Naive thymus-derived CD4-positive, alpha-beta T cell (primary cell): ENCODE results near the gene KRT4. TPM values are rescaled to one million over a fixed set of nuclear protein-coding genes. Genes with fewer than 3 reads are reported as not detected.

Experiments used
- ATAC-seq: fragments of 150-1000 bp; cut with Tn5 transposase; 2 replicates; pipeline ENCODE4 v1.10.0; 2021; ENCODE audit warnings: mild to moderate bottlenecking, moderate library complexity
- CTCF ChIA-PET: fragments of 350-600 bp; sonication (Branson Sonifier 250); formaldehyde crosslinking; loops from one replicate; lab custom pipeline; 2021; ENCODE audit warnings: antibody characterized with exemption; lab: Charles Lee
- POLR2A ChIA-PET: fragments of 350-600 bp; sonication (Branson Sonifier 250); formaldehyde crosslinking; loops from one replicate; lab custom pipeline; 2021; ENCODE audit warnings: antibody characterized with exemption, inconsistent platforms; lab: Charles Lee
- DNase-seq, 9 donors: peaks; one replicate each; pipeline versions ENCODE4 v3.0.0 to v3.0.0-alpha.2; 2020 to 2022; ENCODE audit warnings: mixed read lengths in 1 of 9
- H3K27ac ChIP-seq: one replicate; pipeline ENCODE4 v1.7.0; 2013; ENCODE audit warnings: mild to moderate bottlenecking, low read depth, low read length, moderate library complexity
- H3K27me3 ChIP-seq, 2 donors: one replicate each; pipeline ENCODE4 v1.7.0; 2013; ENCODE audit warnings: low read length in 2 of 2, mild to moderate bottlenecking in 2 of 2, moderate library complexity in 2 of 2; ENCODE audit not compliant: control insufficient read depth in 2 of 2, insufficient read depth in 2 of 2
- H3K36me3 ChIP-seq, 3 experiments: 1 replicate in 2 of 3; 2 replicates in 1 of 3; pipeline ENCODE4 v1.7.0; 2013; ENCODE audit warnings: low read length in 3 of 3, mild to moderate bottlenecking in 3 of 3, moderate library complexity in 1 of 3; ENCODE audit not compliant: insufficient read depth in 3 of 3, control insufficient read depth in 2 of 3
- H3K4me1 ChIP-seq, 2 donors: one replicate each; pipeline ENCODE4 v1.7.0; 2013; ENCODE audit warnings: low read length in 2 of 2, mild to moderate bottlenecking in 2 of 2, moderate library complexity in 1 of 2; ENCODE audit not compliant: control insufficient read depth in 2 of 2, insufficient read depth in 2 of 2
- H3K4me3 ChIP-seq: 2 replicates; pipeline ENCODE4 v1.7.0; 2013; ENCODE audit warnings: mild to moderate bottlenecking, low read length
- H3K9me3 ChIP-seq, 3 experiments: 1 replicate in 2 of 3; 2 replicates in 1 of 3; pipeline ENCODE4 v1.7.0; 2013; ENCODE audit warnings: low read length in 3 of 3; ENCODE audit not compliant: control insufficient read depth in 2 of 3
- H3K27ac Mint-ChIP-seq, 9 donors: one replicate each; pipeline ENCODE4 v1.8.0; 2020 to 2022; ENCODE audit warnings: mixed read lengths in 9 of 9, mild to moderate bottlenecking in 8 of 9, moderate library complexity in 5 of 9, inconsistent platforms in 2 of 9
- H3K27me3 Mint-ChIP-seq, 5 donors: one replicate each; pipeline ENCODE4 v1.8.0; 2021 to 2022; ENCODE audit warnings: mixed read lengths in 5 of 5, mild to moderate bottlenecking in 1 of 5
- H3K36me3 Mint-ChIP-seq, 5 donors: one replicate each; pipeline ENCODE4 v1.8.0; 2020 to 2022; ENCODE audit warnings: mixed read lengths in 5 of 5, mild to moderate bottlenecking in 3 of 5, inconsistent platforms in 1 of 5
- H3K4me1 Mint-ChIP-seq, 7 donors: one replicate each; pipeline ENCODE4 v1.8.0; 2020 to 2022; ENCODE audit warnings: mixed read lengths in 7 of 7, mild to moderate bottlenecking in 3 of 7, inconsistent platforms in 1 of 7
- H3K4me3 Mint-ChIP-seq, 10 donors: one replicate each; pipeline ENCODE4 v1.8.0; 2020 to 2022; ENCODE audit warnings: mild to moderate bottlenecking in 10 of 10, mixed read lengths in 10 of 10, moderate library complexity in 6 of 10, inconsistent platforms in 2 of 10
- H3K9me3 Mint-ChIP-seq, 11 donors: one replicate each; pipeline ENCODE4 v1.8.0; 2020 to 2022; ENCODE audit warnings: mixed read lengths in 11 of 11, mild to moderate bottlenecking in 4 of 11, inconsistent platforms in 1 of 11, moderate library complexity in 1 of 11
- intact Hi-C, 2 donors: fragments of 100-400 bp; cut with micrococcal nuclease; formaldehyde crosslinking; loops; one replicate each; pipeline ENCODE4 v1.15.1; 2023
- polyA plus RNA-seq, 2 donors: library from polyadenylated mRNA; unstranded; fragments of 300-500 nt; fragmentation: Illumina TruSeq; gene quantifications; one replicate each; pipeline ENCODE4 v1.2.3, GENCODE V29; 2021
- total RNA-seq, 6 experiments: library from RNA in 5 of 6; stranded (reverse) in 5 of 6; gene quantifications; 1 replicate in 5 of 6; 2 replicates in 1 of 6; pipeline ENCODE4 v1.2.3 and lab custom pipeline; 2021 to 2026

Gene KRT4
- total and polyA plus RNA-seq, 7 experiments from 2014 or later, result not detected

DNA sequence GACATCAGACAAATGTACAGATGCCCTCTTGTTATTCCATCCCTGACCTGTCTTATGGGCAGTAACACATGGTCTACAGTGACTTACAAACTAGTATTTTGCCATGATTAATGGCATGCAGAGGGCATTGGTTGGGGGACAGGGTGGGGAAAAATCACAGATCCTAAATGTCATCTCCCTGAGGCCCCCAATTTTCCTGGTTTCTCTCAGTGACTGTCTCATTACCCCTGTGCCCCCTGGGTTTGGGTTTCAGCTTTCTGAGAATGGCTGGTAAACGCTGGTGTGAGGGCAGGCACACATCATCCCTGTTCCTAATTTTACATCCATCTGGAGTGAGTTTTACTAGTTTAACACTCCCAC, 46.9 kb downstream of the KRT4 start:
- POLR2A ChIA-PET, result no interaction called here
- intact Hi-C loops, result no loop called here
- no peak for ATAC-seq

DNA sequence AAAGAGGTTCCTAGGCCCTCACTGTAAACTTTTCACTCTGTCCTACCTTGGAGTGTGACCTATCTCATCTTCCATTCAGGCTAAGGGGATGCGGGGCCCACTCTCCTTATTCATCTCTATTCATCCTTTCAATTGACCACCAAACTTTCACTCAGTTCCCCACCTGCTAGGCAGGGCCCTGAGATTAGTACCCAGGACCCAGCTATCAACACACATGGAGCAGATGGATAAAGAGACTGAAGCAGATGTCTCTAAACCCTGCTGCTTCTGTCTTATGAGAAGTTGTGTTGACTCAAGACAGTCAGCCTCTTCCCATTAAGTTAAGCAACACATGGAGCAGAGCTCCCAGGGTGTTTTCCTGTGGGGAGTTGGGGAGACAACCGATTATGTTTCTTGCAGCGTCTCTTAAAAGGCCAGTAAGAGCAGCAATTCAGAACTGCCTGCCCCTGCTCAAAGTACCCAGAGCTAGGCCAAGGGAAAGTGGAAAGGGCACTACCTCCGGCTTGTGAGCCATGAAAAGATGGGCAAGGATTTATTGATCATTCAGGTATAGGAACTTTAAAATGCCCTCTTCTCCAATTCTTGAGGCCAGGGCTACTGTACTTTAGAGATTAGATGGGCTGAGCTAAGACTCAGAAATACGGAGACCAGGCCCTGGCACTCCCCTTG, 47.4 kb downstream of the KRT4 start:
- ChIA-PET POLR2A (no interaction called here), CTCF (no interaction called here)
- Histone ChIP-seq H3K4me3 (no peak overlapping the region), H3K27ac (no peak overlapping the region), H3K9me3 (peaks cover 0 to 4% (median 0%) of the 10 kb centered on the region in 3 experiments), H3K27me3 (no peaks in the 10 kb centered on the region), H3K4me1 (no peaks in the 10 kb centered on the region), H3K36me3 (no peaks in the 10 kb centered on the region)
- peaks cover 0 to 7% (median 0%) of the 10 kb centered on the region in 5 donors for H3K27me3 Mint-ChIP-seq
- H3K9me3 Mint-ChIP-seq, result peaks cover 0 to 19% (median 6%) of the 10 kb centered on the region in 11 donors
- H3K36me3 Mint-ChIP-seq, result peaks cover 0 to 6% (median 0%) of the 10 kb centered on the region in 5 donors
- H3K4me1 Mint-ChIP-seq, result no peaks in the 10 kb centered on the region
- H3K27ac Mint-ChIP-seq, result peak overlapping the region in 2 of 9 donors; percentile 71 to 81
- no peak overlapping the region for H3K4me3 Mint-ChIP-seq
- intact Hi-C loops, result no loop called here
- no peak for DNase-seq
- ATAC-seq, result no peak

More for the DNA sequence above, 46.9 kb downstream of the KRT4 start:
- H3K27me3 Mint-ChIP-seq, result peaks cover 0 to 7% (median 0%) of the 10 kb centered on the region in 5 donors
- no peak overlapping the region for H3K27ac ChIP-seq
- H3K36me3 Mint-ChIP-seq, result peaks cover 0 to 6% (median 0%) of the 10 kb centered on the region in 5 donors
- no peak for DNase-seq
- H3K9me3 Mint-ChIP-seq, result peaks cover 0 to 14% (median 3%) of the 10 kb centered on the region in 11 donors
- H3K36me3 ChIP-seq, result no peaks in the 10 kb centered on the region
- H3K4me3 ChIP-seq, result no peak overlapping the region
- CTCF ChIA-PET, result no interaction called here
- no peaks in the 10 kb centered on the region for H3K4me1 Mint-ChIP-seq
- peaks cover 0 to under 1% (median 0%) of the 10 kb centered on the region in 3 experiments for H3K9me3 ChIP-seq
- no peaks in the 10 kb centered on the region for H3K4me1 ChIP-seq
- H3K27ac Mint-ChIP-seq, result peak overlapping the region in 2 of 9 donors; percentile 3 to 35
- H3K27me3 ChIP-seq, result no peaks in the 10 kb centered on the region
- H3K4me3 Mint-ChIP-seq, result no peak overlapping the region

DNA sequence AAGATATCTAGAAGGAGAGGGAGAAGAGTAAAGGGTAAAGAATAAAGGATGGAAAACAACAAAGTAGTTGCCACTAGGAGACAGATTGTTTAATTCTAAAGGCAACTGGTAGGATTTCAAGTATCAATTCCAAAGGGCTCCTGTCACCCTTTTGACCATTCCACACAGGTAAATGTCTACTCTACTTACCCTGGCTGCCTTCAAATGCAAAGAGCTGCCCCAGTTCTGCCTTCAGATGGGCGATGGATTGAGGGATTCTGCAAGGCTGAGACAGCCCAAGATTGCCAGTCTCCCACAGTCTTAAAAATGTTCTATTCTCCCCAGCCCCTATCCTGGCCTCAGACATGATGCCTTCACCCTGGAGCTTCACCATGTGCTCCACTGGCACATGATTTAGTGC, 48.2 kb downstream of the KRT4 start:
- peaks cover 0 to 6% (median 3%) of the 10 kb centered on the region in 5 donors for H3K36me3 Mint-ChIP-seq
- no peaks in the 10 kb centered on the region for H3K36me3 ChIP-seq
- CTCF ChIA-PET, result no interaction called here
- no peak for ATAC-seq
- no peak overlapping the region for H3K4me3 Mint-ChIP-seq
- POLR2A ChIA-PET, result no interaction called here
- no peaks in the 10 kb centered on the region for H3K27me3 ChIP-seq
- H3K4me1 ChIP-seq, result no peaks in the 10 kb centered on the region
- H3K4me3 ChIP-seq, result no peak overlapping the region
- DNase-seq, result no peak
- peaks cover 0 to 7% (median 0%) of the 10 kb centered on the region in 3 experiments for H3K9me3 ChIP-seq
- no peak overlapping the region for H3K27ac Mint-ChIP-seq
- peaks cover 0 to 27% (median 10%) of the 10 kb centered on the region in 11 donors for H3K9me3 Mint-ChIP-seq
- H3K27ac ChIP-seq, result no peak overlapping the region
- intact Hi-C loops, result no loop called here
- H3K27me3 Mint-ChIP-seq, result peaks cover 0 to 7% (median 0%) of the 10 kb centered on the region in 5 donors
- H3K4me1 Mint-ChIP-seq, result no peaks in the 10 kb centered on the region

DNA sequence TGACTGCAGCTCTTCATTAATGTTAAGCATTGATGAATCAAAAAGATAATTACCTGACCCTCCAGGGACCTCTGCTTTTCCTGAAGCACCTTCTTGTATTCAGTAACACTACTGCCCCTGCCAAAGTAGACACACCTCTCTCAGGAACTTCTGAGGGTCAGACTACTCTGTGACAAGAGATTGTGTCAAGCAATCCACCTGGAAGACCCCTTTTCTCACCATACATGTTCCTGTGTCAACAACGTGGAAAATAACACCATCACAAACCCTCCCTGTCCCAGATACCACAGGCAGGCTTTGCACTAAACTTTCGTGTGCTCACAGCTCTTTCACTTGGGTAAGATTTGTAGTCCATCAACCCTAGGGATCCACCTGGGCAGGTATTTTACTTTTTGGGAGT, 49.9 kb downstream of the KRT4 start:
- ATAC-seq, result no peak
- ChIA-PET CTCF (interaction anchor here (1.5 kb wide), 1 partner anchor 178 kb away, joined by 3 read pairs; no protein-coding TSS in a partner anchor), POLR2A (no interaction called here)
- Histone ChIP-seq H3K27ac (no peak overlapping the region), H3K27me3 (no peaks in the 10 kb centered on the region), H3K36me3 (no peaks in the 10 kb centered on the region), H3K9me3 (peaks cover 0 to 18% (median 0%) of the 10 kb centered on the region in 3 experiments), H3K4me3 (no peak overlapping the region), H3K4me1 (no peaks in the 10 kb centered on the region)
- intact Hi-C loops, result no loop called here
- no peaks in the 10 kb centered on the region for H3K4me1 Mint-ChIP-seq
- DNase-seq, result no peak
- no peak overlapping the region for H3K27ac Mint-ChIP-seq
- peaks cover 0 to 7% (median 0%) of the 10 kb centered on the region in 5 donors for H3K27me3 Mint-ChIP-seq
- H3K9me3 Mint-ChIP-seq, result peaks cover 0 to 44% (median 14%) of the 10 kb centered on the region in 11 donors
- peaks cover 0 to 6% (median 4%) of the 10 kb centered on the region in 5 donors for H3K36me3 Mint-ChIP-seq
- no peak overlapping the region for H3K4me3 Mint-ChIP-seq

DNA sequence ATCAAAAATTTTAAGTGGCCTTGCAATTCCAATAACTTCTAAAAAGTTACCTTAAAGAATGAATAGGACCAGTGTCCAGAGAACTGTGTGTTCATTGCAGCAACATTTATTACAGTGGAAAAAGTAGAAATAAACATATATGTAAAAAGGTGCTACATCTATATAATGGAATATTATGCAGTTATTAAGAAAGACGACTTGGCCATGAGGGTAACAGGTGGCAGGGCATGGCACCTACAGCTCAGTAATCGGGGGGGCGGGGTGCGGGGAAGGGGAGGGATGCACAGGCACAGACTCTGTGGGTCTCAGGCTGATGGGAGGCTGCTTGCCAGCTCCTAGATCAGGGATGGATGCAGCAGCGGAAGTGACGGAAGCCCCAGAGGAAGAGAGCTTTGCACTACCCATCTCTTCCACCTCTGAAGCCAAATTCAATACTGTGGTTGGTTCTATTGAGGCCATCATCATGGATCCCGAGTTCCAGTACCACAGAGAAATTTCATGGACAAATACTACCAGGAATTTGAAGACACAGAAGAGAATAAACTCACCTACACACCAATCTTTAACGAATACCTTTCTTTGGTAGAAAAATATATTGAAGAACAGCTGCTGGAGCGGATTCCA, 50.8 kb downstream of the KRT4 start:
- Mint-ChIP-seq H3K4me1 (no peaks in the 10 kb centered on the region), H3K27ac (no peak overlapping the region), H3K27me3 (peaks cover 0 to 7% (median 0%) of the 10 kb centered on the region in 5 donors), H3K9me3 (peaks cover 0 to 45% (median 14%) of the 10 kb centered on the region in 11 donors), H3K4me3 (no peak overlapping the region), H3K36me3 (peaks cover 0 to 6% (median 4%) of the 10 kb centered on the region in 5 donors)
- CTCF ChIA-PET, result interaction anchor here (1.5 kb wide), 1 partner anchor 177 kb away, joined by 3 read pairs; no protein-coding TSS in a partner anchor
- DNase-seq, result no peak
- no peaks in the 10 kb centered on the region for H3K27me3 ChIP-seq
- ATAC-seq, result no peak
- no peaks in the 10 kb centered on the region for H3K4me1 ChIP-seq
- peaks cover 0 to 18% (median 0%) of the 10 kb centered on the region in 3 experiments for H3K9me3 ChIP-seq
- H3K27ac ChIP-seq, result no peak overlapping the region
- H3K36me3 ChIP-seq, result no peaks in the 10 kb centered on the region
- H3K4me3 ChIP-seq, result no peak overlapping the region
- POLR2A ChIA-PET, result no interaction called here
- intact Hi-C loops, result no loop called here

DNA sequence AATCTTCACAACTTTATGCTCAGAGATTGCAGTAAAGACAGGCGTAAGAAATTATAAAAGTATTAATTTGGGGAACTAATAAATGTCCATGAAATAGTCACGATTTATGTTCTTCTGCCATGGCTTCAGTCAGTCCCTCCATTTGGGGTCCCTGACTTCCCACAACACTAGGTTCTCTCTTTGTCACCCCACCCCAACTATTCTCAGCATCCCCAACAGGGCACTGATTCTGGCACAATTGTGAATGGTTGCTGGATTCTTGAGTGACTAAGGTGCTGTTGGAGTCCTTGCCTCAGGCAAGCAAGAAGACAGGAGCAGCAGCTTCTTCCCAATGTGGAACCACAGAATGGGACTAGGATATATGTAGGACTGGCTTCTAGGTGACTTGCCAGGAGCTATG, 52.1 kb downstream of the KRT4 start:
- Histone ChIP-seq H3K27me3 (no peaks in the 10 kb centered on the region), H3K27ac (no peak overlapping the region), H3K4me3 (no peak overlapping the region), H3K9me3 (peaks cover 0 to 18% (median 0%) of the 10 kb centered on the region in 3 experiments), H3K36me3 (no peaks in the 10 kb centered on the region), H3K4me1 (no peaks in the 10 kb centered on the region)
- DNase-seq (no peak), ATAC-seq (no peak)
- intact Hi-C loops, result no loop called here
- Mint-ChIP-seq H3K27me3 (peaks cover 0 to 4% (median 0%) of the 10 kb centered on the region in 5 donors), H3K36me3 (peaks cover 0 to 6% (median 4%) of the 10 kb centered on the region in 5 donors), H3K9me3 (peaks cover 0 to 45% (median 14%) of the 10 kb centered on the region in 11 donors), H3K4me1 (no peaks in the 10 kb centered on the region), H3K27ac (no peak overlapping the region), H3K4me3 (no peak overlapping the region)
- CTCF ChIA-PET, result no interaction called here
- POLR2A ChIA-PET, result no interaction called here
